SK-N-SH treated with all-trans-retinoic acid at 6 μM for 48 hours (cell line): ENCODE measurements around the gene SLC38A8.

ENCODE experiments used
- ATAC-seq: fragments of 200-7000 bp; cut with Tn5 transposase; 3 replicates; pipeline ENCODE4 v1.9.1; 2020; ENCODE audit warnings: mild to moderate bottlenecking, moderate library complexity
- ARNTL ChIP-seq: fragments of 450-650 bp; formaldehyde crosslinking; IDR thresholded peaks from 2 replicates; pipeline ENCODE4 v1.5.0; 2020; ENCODE audit warnings: low read depth, mild to moderate bottlenecking, moderate library complexity, borderline replicate concordance
- BACH2 ChIP-seq: fragments of 250-450 bp; sonication (Bioruptor Pico); IDR thresholded peaks from 2 replicates; pipeline ENCODE4 v1.9.0; 2021; ENCODE audit warnings: mild to moderate bottlenecking, borderline replicate concordance
- CREB5 ChIP-seq: fragments of 250-450 bp; sonication (Bioruptor Pico); IDR thresholded peaks from 2 replicates; pipeline ENCODE4 v1.5.1; 2020; ENCODE audit warnings: low read depth, mild to moderate bottlenecking, moderate library complexity
- CSDC2 ChIP-seq: fragments of 250-450 bp; sonication (Bioruptor Pico); IDR thresholded peaks from 2 replicates; pipeline ENCODE4 v1.5.0; 2020; ENCODE audit warnings: mild to moderate bottlenecking, moderate library complexity
- CSRNP3 ChIP-seq: fragments of 250-450 bp; sonication (Bioruptor Pico); IDR thresholded peaks from 2 replicates; pipeline ENCODE4 v1.5.1; 2021; ENCODE audit warnings: mild to moderate bottlenecking, moderate library complexity
- ESRRG ChIP-seq: fragments of 250-450 bp; sonication (Bioruptor Pico); IDR thresholded peaks from 2 replicates; pipeline ENCODE4 v1.6.1; 2021; ENCODE audit warnings: mild to moderate bottlenecking
- ISL1 ChIP-seq: fragments of 250-450 bp; sonication (Bioruptor Pico); IDR thresholded peaks from 2 replicates; pipeline ENCODE4 v2.1.2; 2022; ENCODE audit warnings: mild to moderate bottlenecking, moderate library complexity
- OSR1 ChIP-seq: fragments of 250-450 bp; sonication (Bioruptor Pico); IDR thresholded peaks from 2 replicates; pipeline ENCODE4 v1.8.0; 2022; ENCODE audit warnings: moderate library complexity, mild to moderate bottlenecking, inconsistent platforms
- PATZ1 ChIP-seq: fragments of 250-450 bp; sonication (Bioruptor Pico); IDR thresholded peaks from 2 replicates; pipeline ENCODE4 v1.8.0; 2020; ENCODE audit warnings: mild to moderate bottlenecking, moderate library complexity, borderline replicate concordance
- POU6F1 ChIP-seq: fragments of 250-450 bp; sonication (Bioruptor Pico); IDR thresholded peaks from 2 replicates; pipeline ENCODE4 v1.8.0; 2021; ENCODE audit warnings: low read depth, mild to moderate bottlenecking, moderate library complexity, borderline replicate concordance
- RARB ChIP-seq: fragments of 250-450 bp; sonication (Bioruptor Pico); IDR thresholded peaks from 2 replicates; pipeline ENCODE4 v1.8.0; 2021; ENCODE audit warnings: mild to moderate bottlenecking, moderate library complexity
- TCF4 ChIP-seq: fragments of 250-450 bp; sonication (Bioruptor Pico); IDR thresholded peaks from 2 replicates; pipeline ENCODE4 v1.8.0; 2021; ENCODE audit warnings: mild to moderate bottlenecking, moderate library complexity, borderline replicate concordance
- TOX ChIP-seq: fragments of 250-450 bp; sonication (Bioruptor Pico); IDR thresholded peaks from 2 replicates; pipeline ENCODE4 v1.8.0; 2021; ENCODE audit warnings: mild to moderate bottlenecking, moderate library complexity, borderline replicate concordance
- TSHZ2 ChIP-seq: fragments of 250-450 bp; sonication (Bioruptor Pico); IDR thresholded peaks from 2 replicates; pipeline ENCODE4 v1.5.0; 2020; ENCODE audit warnings: mild to moderate bottlenecking, moderate library complexity
- ZC3H10 ChIP-seq: fragments of 250-450 bp; sonication (Bioruptor Pico); IDR thresholded peaks from 2 replicates; pipeline ENCODE4 v1.5.1; 2021; ENCODE audit warnings: mild to moderate bottlenecking, moderate library complexity
- ZFP3 ChIP-seq: fragments of 250-450 bp; sonication (Bioruptor Pico); IDR thresholded peaks from 2 replicates; pipeline ENCODE4 v1.5.0; 2020; ENCODE audit warnings: mild to moderate bottlenecking, moderate library complexity
- ZFP30 ChIP-seq: fragments of 450-650 bp; formaldehyde crosslinking; IDR thresholded peaks from 2 replicates; pipeline ENCODE4 v1.5.0; 2022; ENCODE audit warnings: mild to moderate bottlenecking, moderate library complexity
- ZNF565 ChIP-seq: fragments of 450-650 bp; formaldehyde crosslinking; conservative IDR thresholded peaks from 2 replicates; pipeline ENCODE4 v1.5.0; 2020; ENCODE audit warnings: low read depth, mild to moderate bottlenecking, moderate library complexity
- ZNF70 ChIP-seq: fragments of 450-650 bp; formaldehyde crosslinking; IDR thresholded peaks from 2 replicates; pipeline ENCODE4 v1.5.0; 2020; ENCODE audit warnings: mild to moderate bottlenecking, moderate library complexity
- ZNF8 ChIP-seq: fragments of 450-650 bp; formaldehyde crosslinking; IDR thresholded peaks from 2 replicates; pipeline ENCODE4 v1.5.0; 2020; ENCODE audit warnings: mild to moderate bottlenecking, moderate library complexity

SLC38A8 gene

GRCh38 chr16:84055801-84056634 is 13.4 kb upstream of the SLC38A8 start:
- no peak for ATAC-seq
- TF ChIP-seq ZFP30 (no peak), TOX (CRISPR knock-in tag) (no peak), ZC3H10 (CRISPR knock-in tag) (no peak)
- TF ChIP-seq, all 23 proteins: peak for 0

- no peak for TF ChIP-seq TOX (CRISPR knock-in tag)
- no peak for TF ChIP-seq POU6F1 (CRISPR knock-in tag)
- TF ChIP-seq ZFP3 = no peak
- TF ChIP-seq ZNF565 (CRISPR knock-in tag) = no peak
- TF ChIP-seq ARNTL = no peak
- TF ChIP-seq ZNF70 = no peak
- no peak for TF ChIP-seq ZNF8 (CRISPR knock-in tag)
- no peak for ATAC-seq
Measured at GRCh38 chr16:84055366-84055765, 12.8 kb upstream of the SLC38A8 start.

GRCh38 chr16:84054916-84055315 is 12.3 kb upstream of the SLC38A8 start:
- TF ChIP-seq CSDC2 (no peak), POU6F1 (CRISPR knock-in tag) (no peak), ZNF70 (no peak), RARB (no peak), ZFP3 (no peak), ZC3H10 (CRISPR knock-in tag) (no peak), TOX (CRISPR knock-in tag) (no peak), TCF4 (CRISPR knock-in tag) (no peak), ISL1 (CRISPR knock-in tag) (no peak), ESRRG (CRISPR knock-in tag) (no peak), ZFP30 (no peak), BACH2 (CRISPR knock-in tag) (no peak), CREB5 (CRISPR knock-in tag) (no peak), ZNF8 (CRISPR knock-in tag) (no peak), ZNF565 (CRISPR knock-in tag) (no peak), PATZ1 (CRISPR knock-in tag) (no peak), TSHZ2 (no peak), OSR1 (no peak), CSRNP3 (CRISPR knock-in tag) (no peak)
- no peak for ATAC-seq
